HepG2 (cell line): ENCODE data around the gene BTBD7. TPM values are rescaled to one million over a fixed set of nuclear protein-coding genes. Genes with fewer than 3 reads are reported as not detected.
A peak's percentile ranks its signal among the peaks of the same experiment; 100 is the strongest.

Experiments used
- NAIF1 ChIP-seq: sonication (generic); formaldehyde crosslinking; IDR thresholded peaks from 2 replicates; pipeline ENCODE4 v1.5.0; 2020; ENCODE audit warnings: mild to moderate bottlenecking, missing genetic modification reagents, borderline replicate concordance
- SIN3A ChIP-seq: IDR thresholded peaks from 2 replicates; pipeline ENCODE4 v1.6.1; 2011; ENCODE audit warnings: low read depth, mild to moderate bottlenecking, control low read depth, low read length, borderline replicate concordance
- ZFP91 ChIP-seq: sonication (generic); formaldehyde crosslinking; IDR thresholded peaks from 2 replicates; pipeline ENCODE4 v1.9.0; 2022; ENCODE audit warnings: missing genetic modification reagents, mild to moderate bottlenecking, borderline replicate concordance
- ZNF224 ChIP-seq: sonication (generic); formaldehyde crosslinking; IDR thresholded peaks from 2 replicates; pipeline ENCODE4 v1.5.0; 2020; ENCODE audit warnings: mild to moderate bottlenecking, missing genetic modification reagents
- ZNF646 ChIP-seq: sonication (generic); formaldehyde crosslinking; IDR thresholded peaks from 2 replicates; pipeline ENCODE4 v1.9.0; 2021; ENCODE audit warnings: mild to moderate bottlenecking, missing genetic modification reagents
- polyA plus RNA-seq, 8 experiments: library from polyadenylated mRNA; depleted of rRNA in 3 of 8; stranded (reverse) in 7 of 8; unstranded in 1 of 8; fragments of >200 nt; fragmentation: Illumina TruSeq in 4 of 8; extraction: Trizol in 4 of 8; gene quantifications; 2 replicates each; pipeline versions ENCODE4 v1.2.1 to v1.2.3, GENCODE V29; 2011 to 2016; ENCODE audit warnings: low read depth in 4 of 8, missing spikeins in 1 of 8, mixed read lengths in 1 of 8; ENCODE audit not compliant: insufficient read depth in 1 of 8
- total RNA-seq, 5 experiments: library from RNA; depleted of rRNA; stranded (reverse); fragments of >200 nt; fragmentation: Illumina TruSeq; extraction: Trizol; gene quantifications; 2 replicates each; pipeline ENCODE4 v1.2.3, GENCODE V29; 2016; ENCODE audit warnings: low read depth in 1 of 5

Gene BTBD7
- total and polyA plus RNA-seq, 2 of the 13 experiments (the other 11 are each of a cell fraction or from before 2014, with no cell fraction given) = 11.6 to 15.2 TPM

GRCh38 chr14:93332853-93333630 is at the start of gene BTBD7 (continued):
- TF ChIP-seq ZNF646 (CRISPR knock-in tag) (no peak), ZFP91 (CRISPR knock-in tag) (peak; percentile 34; the same call in 1 of the 2 replicates), ZNF224 (CRISPR knock-in tag) (no peak), SIN3A (peak; percentile 72; the same call in 1 of the 2 replicates), NAIF1 (CRISPR knock-in tag) (no peak)
